ENCODE data around the gene RIMBP2.

The RIMBP2 gene

DNA sequence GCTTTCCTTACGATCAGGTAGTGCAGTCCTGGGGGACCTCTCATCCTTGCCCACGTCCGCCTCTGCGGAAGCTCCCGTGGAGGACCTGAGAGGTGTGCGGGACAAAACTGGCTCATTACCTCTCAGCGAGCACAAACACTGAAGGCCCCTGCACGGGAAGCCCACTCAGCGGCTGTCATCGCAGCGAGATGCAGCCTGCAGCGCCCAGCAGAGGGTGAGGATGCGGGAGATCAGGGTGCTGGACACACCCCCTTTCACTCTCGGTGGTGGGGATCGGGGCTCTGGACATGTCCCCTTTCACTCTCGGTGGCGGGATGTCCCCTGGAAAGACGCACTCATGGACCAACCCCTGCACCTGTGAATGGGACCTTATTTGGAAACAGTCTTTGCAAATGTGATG lies 266.8 kb downstream of the RIMBP2 start:
- Histone ChIP-seq H3K27ac (ENCODE audit: low read length) (no peak overlapping the region), H3K79me2 (ENCODE audit: insufficient read depth, low read length) (no peaks in the 10 kb centered on the region), H3K4me2 (ENCODE audit: insufficient read depth, low read length) (no peak overlapping the region), H2AFZ (ENCODE audit: low read depth, low read length) (no peak overlapping the region), H3K36me3 (ENCODE audit: insufficient read depth, low read length) (no peaks in the 10 kb centered on the region), H3K9me3 (ENCODE audit: insufficient read depth, low read length, severe bottlenecking) (no peaks in the 10 kb centered on the region), H3K4me1 (ENCODE audit: insufficient read depth, low read length) (no peaks in the 10 kb centered on the region), H3K9ac (ENCODE audit: low read depth, low read length) (no peak overlapping the region), H3K4me3 (ENCODE audit: low read depth in 1 of 2, low read length in 2 of 2) (no peak overlapping the region), H3K27me3 (ENCODE audit: insufficient read depth, low read length, poor library complexity) (no peaks in the 10 kb centered on the region), H4K20me1 (ENCODE audit: insufficient read depth, low read length) (peaks cover 2% of the 10 kb centered on the region; the same call in 1 of the 2 replicates)
- ATAC-seq (ENCODE audit: insufficient read depth, low read depth) (no peak), DNase-seq (no peak)
- TF ChIP-seq, protein P1, sequence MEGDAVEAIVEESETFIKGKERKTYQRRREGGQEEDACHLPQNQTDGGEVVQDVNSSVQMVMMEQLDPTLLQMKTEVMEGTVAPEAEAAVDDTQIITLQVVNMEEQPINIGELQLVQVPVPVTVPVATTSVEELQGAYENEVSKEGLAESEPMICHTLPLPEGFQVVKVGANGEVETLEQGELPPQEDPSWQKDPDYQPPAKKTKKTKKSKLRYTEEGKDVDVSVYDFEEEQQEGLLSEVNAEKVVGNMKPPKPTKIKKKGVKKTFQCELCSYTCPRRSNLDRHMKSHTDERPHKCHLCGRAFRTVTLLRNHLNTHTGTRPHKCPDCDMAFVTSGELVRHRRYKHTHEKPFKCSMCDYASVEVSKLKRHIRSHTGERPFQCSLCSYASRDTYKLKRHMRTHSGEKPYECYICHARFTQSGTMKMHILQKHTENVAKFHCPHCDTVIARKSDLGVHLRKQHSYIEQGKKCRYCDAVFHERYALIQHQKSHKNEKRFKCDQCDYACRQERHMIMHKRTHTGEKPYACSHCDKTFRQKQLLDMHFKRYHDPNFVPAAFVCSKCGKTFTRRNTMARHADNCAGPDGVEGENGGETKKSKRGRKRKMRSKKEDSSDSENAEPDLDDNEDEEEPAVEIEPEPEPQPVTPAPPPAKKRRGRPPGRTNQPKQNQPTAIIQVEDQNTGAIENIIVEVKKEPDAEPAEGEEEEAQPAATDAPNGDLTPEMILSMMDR (IDR thresholded peaks at IDR 0.05; ENCODE audit: borderline replicate concordance, extremely low read depth, low read length, poor library complexity, severe bottlenecking) = no peak
- TF ChIP-seq EZH2 (IDR thresholded peaks at IDR 0.05; ENCODE audit: borderline replicate concordance, low read depth, low read length, severe bottlenecking) = no peak

DNA sequence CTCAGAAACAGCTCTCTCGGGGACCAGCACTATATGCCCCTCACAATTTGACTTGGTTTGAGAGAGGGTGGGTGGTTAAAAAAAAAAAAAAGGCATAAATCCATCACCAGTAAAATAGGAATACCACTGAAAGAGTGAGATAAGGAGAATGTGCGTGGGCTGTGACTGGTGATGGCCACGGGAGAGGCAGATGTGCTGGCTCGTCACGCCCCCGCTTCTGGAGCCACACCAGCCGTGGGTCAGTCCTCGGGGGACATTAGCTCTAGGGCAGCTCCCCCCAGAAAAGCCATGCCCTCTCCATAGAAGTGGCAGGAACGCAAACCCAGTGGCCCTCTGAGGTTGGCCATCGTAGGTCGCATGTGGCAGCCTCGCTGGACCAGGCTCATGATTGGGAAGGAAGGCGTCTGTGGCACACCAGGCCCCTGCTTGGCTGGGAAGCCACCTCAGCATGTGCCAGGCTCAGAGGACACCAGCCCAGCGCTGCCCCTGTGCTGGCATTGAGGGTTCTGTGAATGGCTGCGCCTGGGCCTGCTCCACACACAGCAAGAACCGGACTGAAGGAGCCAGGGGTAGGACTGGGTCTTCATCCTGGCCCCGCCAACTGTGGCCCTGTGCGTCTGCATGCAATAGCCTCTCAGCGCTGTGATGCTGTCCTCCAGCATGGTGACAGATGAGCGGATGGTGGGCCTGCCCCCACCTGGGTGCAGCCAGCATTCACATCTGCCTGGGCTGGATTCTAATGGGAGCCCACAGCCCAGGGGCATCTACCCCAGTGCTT lies 267.9 kb downstream of the RIMBP2 start:
- H3K4me3 ChIP-seq (ENCODE audit: low read depth in 1 of 2, low read length in 2 of 2) = no peak overlapping the region
- H3K27ac ChIP-seq (ENCODE audit: low read length) = no peak overlapping the region
- ATAC-seq (ENCODE audit: insufficient read depth, low read depth) (no peak), DNase-seq (no peak)
- no peak overlapping the region for H2AFZ ChIP-seq (ENCODE audit: low read depth, low read length)
- peaks cover 2% of the 10 kb centered on the region; the same call in 1 of the 2 replicates for H4K20me1 ChIP-seq (ENCODE audit: insufficient read depth, low read length)
- no peaks in the 10 kb centered on the region for H3K9me3 ChIP-seq (ENCODE audit: insufficient read depth, low read length, severe bottlenecking)
- no peaks in the 10 kb centered on the region for H3K79me2 ChIP-seq (ENCODE audit: insufficient read depth, low read length)
- no peaks in the 10 kb centered on the region for H3K4me1 ChIP-seq (ENCODE audit: insufficient read depth, low read length)
- no peaks in the 10 kb centered on the region for H3K36me3 ChIP-seq (ENCODE audit: insufficient read depth, low read length)
- H3K27me3 ChIP-seq (ENCODE audit: insufficient read depth, low read length, poor library complexity) = no peaks in the 10 kb centered on the region
- H3K4me2 ChIP-seq (ENCODE audit: insufficient read depth, low read length) = no peak overlapping the region
- no peak overlapping the region for H3K9ac ChIP-seq (ENCODE audit: low read depth, low read length)
- TF ChIP-seq EZH2 (IDR thresholded peaks at IDR 0.05; ENCODE audit: borderline replicate concordance, low read depth, low read length, severe bottlenecking) = no peak
- TF ChIP-seq, protein P1 (IDR thresholded peaks at IDR 0.05; ENCODE audit: borderline replicate concordance, extremely low read depth, low read length, poor library complexity, severe bottlenecking) = no peak

DNA sequence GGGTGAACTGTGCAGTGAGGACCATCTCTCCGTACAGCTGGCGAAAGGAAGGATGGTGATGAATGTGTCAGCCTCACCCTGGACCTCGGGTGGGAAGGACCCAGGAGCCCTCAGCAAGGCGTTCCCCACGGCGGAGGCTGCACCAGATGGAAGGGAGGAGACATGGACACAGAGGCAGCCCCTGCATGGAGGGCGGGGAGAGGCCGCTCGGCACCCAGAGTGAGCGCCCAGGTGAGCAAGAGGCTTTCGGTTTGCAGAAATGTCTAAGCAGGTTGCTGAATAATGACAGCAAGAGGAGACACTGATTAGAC lies 268.5 kb downstream of the RIMBP2 start:
- Histone ChIP-seq H4K20me1 (ENCODE audit: insufficient read depth, low read length) (peaks cover 2% of the 10 kb centered on the region; the same call in 1 of the 2 replicates), H3K9me3 (ENCODE audit: insufficient read depth, low read length, severe bottlenecking) (no peaks in the 10 kb centered on the region), H3K79me2 (ENCODE audit: insufficient read depth, low read length) (no peaks in the 10 kb centered on the region), H3K36me3 (ENCODE audit: insufficient read depth, low read length) (no peaks in the 10 kb centered on the region), H3K4me1 (ENCODE audit: insufficient read depth, low read length) (no peaks in the 10 kb centered on the region), H3K4me2 (ENCODE audit: insufficient read depth, low read length) (no peak overlapping the region), H3K27ac (ENCODE audit: low read length) (no peak overlapping the region), H2AFZ (ENCODE audit: low read depth, low read length) (no peak overlapping the region), H3K27me3 (ENCODE audit: insufficient read depth, low read length, poor library complexity) (no peaks in the 10 kb centered on the region), H3K4me3 (ENCODE audit: low read depth in 1 of 2, low read length in 2 of 2) (no peak overlapping the region), H3K9ac (ENCODE audit: low read depth, low read length) (no peak overlapping the region)
- TF ChIP-seq, protein P1 (IDR thresholded peaks at IDR 0.05; ENCODE audit: borderline replicate concordance, extremely low read depth, low read length, poor library complexity, severe bottlenecking) = no peak
- no peak for TF ChIP-seq EZH2 (IDR thresholded peaks at IDR 0.05; ENCODE audit: borderline replicate concordance, low read depth, low read length, severe bottlenecking)
- no peak for ATAC-seq (ENCODE audit: insufficient read depth, low read depth)
- DNase-seq = no peak
